Measurements from ENCODE around the gene PINLYP. TPM values are rescaled to one million over a fixed set of nuclear protein-coding genes. Genes with fewer than 3 reads are reported as not detected.

PINLYP gene
- total RNA-seq (2014; rRNA removed; shearing (Covaris generic)), result 2.7 and 3.9 TPM in 2 replicates

DNA sequence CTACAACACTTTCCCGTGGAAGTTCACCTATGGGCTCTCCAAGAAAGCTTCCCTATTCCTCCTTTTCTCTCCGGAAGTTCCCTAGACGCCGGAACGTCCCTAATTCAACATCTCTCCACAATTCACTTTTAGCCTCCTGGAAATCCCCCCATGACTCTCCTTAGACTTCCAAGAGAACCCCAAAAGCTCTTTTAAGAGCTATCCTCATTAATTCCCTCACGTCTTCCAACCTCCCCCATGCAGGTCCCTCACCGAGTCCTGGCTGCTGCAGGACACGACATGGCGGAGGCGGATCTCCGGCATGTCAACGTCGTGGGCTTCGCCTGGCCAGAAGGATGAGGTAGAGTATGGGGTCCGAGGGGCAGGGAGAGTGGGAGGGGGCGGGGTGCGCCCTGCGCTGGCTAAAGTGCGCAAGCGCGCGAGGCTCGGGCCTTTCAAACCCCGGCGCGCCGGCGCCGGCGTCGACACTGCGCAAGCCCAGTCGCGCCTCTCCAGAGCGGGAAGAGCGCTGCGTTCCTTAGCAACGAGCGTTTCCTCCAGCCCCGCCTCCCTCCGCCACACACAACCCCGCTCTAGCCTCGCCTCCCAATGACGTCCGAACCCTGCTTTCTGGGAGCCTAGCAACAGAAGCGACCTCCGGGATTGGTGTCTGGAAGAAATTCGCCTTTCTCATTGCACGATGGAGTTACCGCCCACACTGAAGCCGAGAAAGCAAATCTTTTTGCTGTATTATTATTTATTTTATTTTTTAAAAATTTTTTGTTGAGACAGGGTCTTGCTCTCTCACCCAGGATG, at the start of gene PINLYP, which contains the start of gene XRCC1:
Gene PINLYP (plus strand): TSS at position 646 of the 795 bp plus-strand sequence. CDS start 1,391 bp downstream, outside the sequence.
Gene XRCC1 (minus strand): TSS at position 372 of the 795 bp plus-strand sequence. CDS start 69 bp downstream, at position 303.
- no peaks in the 10 kb centered on the region for H3K27me3 ChIP-seq
- DNase-seq, result peak; percentile 98 to 99
- no peaks in the 10 kb centered on the region for H3K9me3 ChIP-seq (replicated peaks)
- H3K4me3 ChIP-seq, result peak within 1 kb of the TSS; percentile 65
- H3K27ac ChIP-seq, result peak within 1 kb of the TSS; percentile 51
- H3K36me3 ChIP-seq, result no peaks in the 10 kb centered on the region
- H3K4me1 ChIP-seq, result no peaks in the 10 kb centered on the region

DNA sequence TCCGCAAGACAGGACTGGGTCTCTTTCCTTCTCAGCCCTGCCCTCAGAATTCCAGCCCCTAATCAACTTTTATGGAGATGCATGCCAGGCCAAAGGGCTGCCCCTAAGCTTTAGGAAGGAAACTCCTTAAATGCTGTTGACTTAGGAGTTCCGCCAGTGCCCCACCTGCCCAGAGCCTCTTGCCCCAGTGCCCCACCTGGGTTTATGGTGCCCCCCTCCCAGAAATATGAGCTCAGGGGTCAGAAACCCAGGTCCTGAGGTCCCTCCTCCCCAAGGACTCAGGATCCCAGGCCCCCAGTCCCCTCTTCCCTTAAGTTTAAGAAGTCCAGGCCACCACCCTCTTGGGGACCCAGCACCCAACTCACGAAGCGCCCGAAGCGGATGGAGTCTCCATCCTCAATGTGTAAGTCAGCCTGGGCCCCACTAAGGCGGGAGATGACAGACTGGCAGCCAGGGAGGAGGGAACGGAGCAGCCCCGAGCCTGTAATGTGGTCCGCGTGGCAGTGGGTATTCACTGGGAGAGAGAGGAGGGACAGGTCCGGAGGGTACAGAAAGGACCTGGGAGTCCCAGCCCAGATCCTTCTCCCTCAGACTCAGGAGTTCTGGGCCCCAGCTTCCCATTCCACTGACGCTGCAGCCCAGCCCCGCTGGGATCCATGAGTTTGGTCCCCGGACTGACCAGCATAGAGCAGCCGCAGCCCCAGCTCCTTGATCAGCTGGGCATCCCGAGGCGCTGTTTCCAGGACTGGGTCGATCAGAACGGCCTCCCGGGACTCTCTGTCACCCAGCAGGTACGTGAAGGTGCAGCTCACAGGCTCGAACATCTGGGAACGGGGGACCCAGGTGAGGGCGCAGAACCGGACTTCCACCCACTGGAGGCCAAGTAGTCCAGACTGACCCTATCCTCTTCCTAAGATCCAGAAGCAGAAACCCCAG, 49.5 kb upstream of the PINLYP start:
- no peaks in the 10 kb centered on the region for H3K27me3 ChIP-seq
- no peaks in the 10 kb centered on the region for H3K36me3 ChIP-seq
- peak in 1 of 2 experiments; percentile 33 for DNase-seq
- H3K27ac ChIP-seq, result no peak overlapping the region
- H3K9me3 ChIP-seq (replicated peaks), result no peaks in the 10 kb centered on the region
- peak overlapping the region; percentile 74 for H3K4me3 ChIP-seq
- no peaks in the 10 kb centered on the region; the same call in 1 of the 2 replicates for H3K4me1 ChIP-seq

DNA sequence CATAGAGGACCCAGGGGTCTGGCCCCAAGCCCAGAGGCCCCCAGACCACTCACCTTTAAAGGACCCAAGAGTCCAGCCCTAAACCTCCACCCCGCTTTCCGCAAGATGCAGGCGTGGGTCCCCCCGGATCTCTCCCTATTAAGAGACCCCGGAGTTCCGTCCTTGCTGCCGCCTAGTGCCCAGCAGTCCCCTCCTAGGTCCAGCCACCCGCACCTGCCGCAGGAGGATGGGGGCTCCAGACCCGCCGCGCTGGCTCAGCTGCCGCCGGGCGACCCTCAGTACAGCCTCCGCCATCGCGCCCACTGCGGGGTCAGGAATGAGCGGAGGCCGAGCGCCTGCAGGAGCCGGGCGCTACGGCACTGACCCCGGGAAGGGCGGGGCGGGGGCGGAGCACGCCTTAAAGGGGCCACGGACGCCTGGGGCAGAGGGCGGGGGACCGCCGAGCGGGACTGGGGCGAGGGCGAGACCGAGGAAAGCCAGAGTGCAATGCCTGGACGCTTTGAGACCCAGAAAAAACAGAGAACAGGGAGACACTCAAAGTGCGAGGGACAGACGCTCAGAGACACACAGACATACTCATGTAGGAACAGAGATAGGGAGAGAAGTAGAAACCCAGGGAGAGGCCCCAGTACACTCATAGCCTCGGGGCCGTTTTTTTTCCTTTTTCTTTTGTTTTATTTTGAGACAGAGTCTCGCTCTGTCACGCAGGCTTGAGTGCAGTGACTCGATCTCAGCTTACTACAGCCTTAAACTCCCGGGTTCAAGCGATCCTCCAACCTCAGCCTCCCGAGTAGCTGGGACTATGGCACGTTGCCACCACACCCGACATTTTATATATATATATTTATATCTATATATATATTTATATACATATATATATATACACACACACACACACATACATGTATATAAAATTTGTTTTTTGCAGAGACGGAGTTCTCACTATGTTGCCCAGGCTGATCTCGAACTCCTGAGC, 48.4 kb upstream of the PINLYP start, which contains the start of gene ETHE1:
Gene ETHE1 (minus strand): TSS at position 318 of the 976 bp plus-strand sequence. CDS start 24 bp downstream, at position 294.
- H3K27me3 ChIP-seq, result no peaks in the 10 kb centered on the region
- H3K4me1 ChIP-seq, result no peaks in the 10 kb centered on the region; the same call in 1 of the 2 replicates
- no peaks in the 10 kb centered on the region for H3K36me3 ChIP-seq
- H3K9me3 ChIP-seq (replicated peaks), result no peaks in the 10 kb centered on the region
- DNase-seq, result peak; percentile 77 to 79
- H3K4me3 ChIP-seq, result peak within 1 kb of the TSS; percentile 74
- H3K27ac ChIP-seq, result no peak within 1 kb of the TSS

DNA sequence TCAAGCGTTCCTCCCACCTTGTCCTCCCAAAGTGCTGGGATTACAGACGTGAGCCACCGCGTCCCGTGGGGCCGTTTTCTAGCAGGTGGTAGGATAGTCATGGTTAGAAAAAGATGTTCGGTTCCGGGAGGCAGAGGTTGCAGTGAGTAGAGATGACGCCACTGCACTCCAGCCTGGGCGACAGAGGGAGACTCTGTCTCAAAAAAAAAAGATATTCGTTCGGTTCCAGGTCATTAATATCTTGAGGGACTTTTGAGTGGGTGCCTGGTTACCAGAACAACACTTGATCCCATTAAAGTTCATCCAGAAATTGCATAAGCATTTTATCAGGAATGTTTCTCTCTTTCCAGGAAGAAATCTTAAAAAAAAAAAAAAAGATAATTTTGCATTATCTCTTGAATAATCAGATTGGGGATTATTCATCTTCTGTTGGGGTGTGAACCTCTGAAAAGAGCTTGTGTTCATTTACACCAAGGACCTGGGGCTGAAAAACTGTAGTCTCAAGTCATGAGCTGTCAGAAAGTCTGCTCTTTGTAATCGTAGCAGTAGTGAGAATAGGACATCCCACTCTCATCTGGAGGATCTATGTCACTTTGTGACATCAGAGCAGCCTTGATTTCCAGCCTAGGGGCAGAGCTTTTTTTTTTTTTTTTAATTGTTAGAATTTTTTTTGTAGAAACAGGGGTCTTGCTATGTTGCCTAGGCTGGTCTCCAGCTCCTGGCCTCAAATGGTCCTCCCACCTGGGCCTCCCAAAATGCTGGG, 47.6 kb upstream of the PINLYP start:
- Histone ChIP-seq H3K27ac (no peak overlapping the region), H3K9me3 (replicated peaks) (no peaks in the 10 kb centered on the region), H3K4me1 (no peaks in the 10 kb centered on the region; the same call in 1 of the 2 replicates), H3K27me3 (no peaks in the 10 kb centered on the region), H3K4me3 (peak overlapping the region; percentile 74), H3K36me3 (no peaks in the 10 kb centered on the region)
- DNase-seq, result peak; percentile 31 to 52

DNA sequence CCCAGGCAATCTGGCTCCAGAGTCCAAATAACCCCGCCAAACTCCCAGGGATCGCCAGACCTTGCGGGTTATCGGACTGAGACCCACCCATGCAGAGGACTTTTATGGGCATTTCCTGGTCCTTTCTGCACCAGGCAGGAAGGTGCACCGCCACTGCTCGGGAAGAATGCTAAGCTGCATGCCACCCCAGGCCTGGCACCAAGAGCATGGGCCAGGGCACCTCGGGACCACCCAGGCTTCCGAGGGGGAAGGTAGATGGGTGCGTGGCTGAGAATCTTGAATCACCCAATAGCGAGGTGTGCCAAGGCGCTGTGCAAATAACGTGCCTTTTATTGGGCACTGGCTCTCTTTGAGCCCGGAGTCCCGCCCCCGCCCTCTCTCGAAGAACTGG, 43.0 kb upstream of the PINLYP start:
- Histone ChIP-seq H3K9me3 (replicated peaks) (no peaks in the 10 kb centered on the region), H3K4me3 (peak overlapping the region; percentile 41), H3K4me1 (no peaks in the 10 kb centered on the region), H3K27ac (no peak overlapping the region; the same call in 1 of the 2 replicates), H3K27me3 (no peaks in the 10 kb centered on the region), H3K36me3 (peaks cover 6% of the 10 kb centered on the region; the same call in 1 of the 2 replicates)
- DNase-seq, result peak in 1 of 2 experiments; percentile 28

DNA sequence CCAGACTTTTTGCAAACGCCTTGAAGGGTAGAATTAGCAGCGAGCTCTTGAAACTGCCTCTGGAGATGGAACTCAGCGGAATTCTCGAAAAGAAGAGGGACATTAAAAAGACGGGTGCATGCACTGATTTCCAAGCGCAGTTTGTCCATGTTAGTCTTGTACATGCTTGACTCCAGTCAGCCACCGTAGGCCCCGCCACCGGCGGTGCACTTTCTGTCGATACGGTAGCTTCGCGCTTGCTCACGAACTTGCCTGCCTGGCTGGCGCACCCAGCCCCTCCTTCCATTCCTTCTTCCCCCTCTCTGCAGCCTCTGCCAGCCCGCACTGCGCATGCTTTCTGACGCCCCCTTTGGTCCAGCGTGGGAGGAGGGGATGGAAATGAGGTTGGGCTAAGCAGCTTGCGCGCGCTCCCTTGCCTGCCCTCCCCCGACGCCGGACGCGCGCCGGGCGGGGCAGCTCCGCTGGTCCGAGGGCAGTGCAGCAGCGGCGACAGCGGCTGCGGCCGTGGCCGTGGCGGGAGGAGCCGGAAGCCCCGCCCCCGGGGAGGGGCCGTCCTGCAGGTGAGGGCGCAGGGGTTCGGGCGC, 42.5 kb upstream of the PINLYP start, which contains the start of gene ZNF575:
Gene ZNF575 (plus strand): TSS at position 227 of the 584 bp plus-strand sequence. CDS start 1,235 bp downstream, outside the sequence.
- peak; percentile 84 for DNase-seq
- Histone ChIP-seq H3K36me3 (peaks cover 11% of the 10 kb centered on the region), H3K27me3 (no peaks in the 10 kb centered on the region), H3K4me1 (no peaks in the 10 kb centered on the region), H3K4me3 (peak within 1 kb of the TSS; percentile 41), H3K9me3 (replicated peaks) (no peaks in the 10 kb centered on the region), H3K27ac (no peak within 1 kb of the TSS; the same call in 1 of the 2 replicates)

DNA sequence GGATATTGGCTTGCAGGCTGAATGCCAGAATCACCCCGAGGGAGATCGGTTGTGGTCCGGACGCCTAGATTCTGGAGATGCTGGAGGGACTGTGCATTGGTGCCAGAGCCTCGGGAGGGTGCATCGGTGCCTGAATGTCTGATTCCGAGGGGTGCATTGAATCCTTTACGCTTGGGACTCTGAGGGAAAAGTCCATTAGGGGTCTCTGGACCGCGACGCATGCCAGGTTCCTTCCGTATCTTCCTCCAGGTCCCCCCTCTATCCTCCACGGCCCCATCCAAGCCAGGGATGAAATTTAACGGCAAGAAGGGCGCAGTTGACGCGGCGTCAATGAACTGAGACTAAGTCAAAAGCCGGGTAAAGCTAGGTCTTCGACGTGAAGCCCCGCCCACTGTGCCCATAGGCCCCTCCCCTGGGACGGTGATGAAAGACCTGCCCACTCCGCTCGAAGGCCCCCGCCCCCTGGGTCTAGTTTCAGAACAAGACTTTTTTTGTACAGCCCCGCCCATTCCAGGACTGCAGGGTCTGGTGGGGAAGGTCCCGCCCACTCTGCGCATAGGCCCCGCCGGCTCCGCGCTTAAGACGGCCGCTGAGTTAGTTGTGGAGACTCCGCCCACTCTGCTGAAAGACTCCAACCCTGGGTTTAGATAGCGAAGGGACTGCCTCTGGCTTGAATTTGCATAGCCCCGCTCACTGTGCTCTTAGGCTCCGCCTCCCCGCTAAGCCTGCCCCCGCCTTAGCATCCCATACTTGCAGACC, 41.9 kb upstream of the PINLYP start:
- peak; percentile 46 to 53 for DNase-seq
- Histone ChIP-seq H3K36me3 (peaks cover 17% of the 10 kb centered on the region), H3K4me3 (peak overlapping the region; percentile 41), H3K27me3 (no peaks in the 10 kb centered on the region), H3K9me3 (replicated peaks) (peaks cover 4% of the 10 kb centered on the region), H3K27ac (no peak overlapping the region), H3K4me1 (no peaks in the 10 kb centered on the region)

DNA sequence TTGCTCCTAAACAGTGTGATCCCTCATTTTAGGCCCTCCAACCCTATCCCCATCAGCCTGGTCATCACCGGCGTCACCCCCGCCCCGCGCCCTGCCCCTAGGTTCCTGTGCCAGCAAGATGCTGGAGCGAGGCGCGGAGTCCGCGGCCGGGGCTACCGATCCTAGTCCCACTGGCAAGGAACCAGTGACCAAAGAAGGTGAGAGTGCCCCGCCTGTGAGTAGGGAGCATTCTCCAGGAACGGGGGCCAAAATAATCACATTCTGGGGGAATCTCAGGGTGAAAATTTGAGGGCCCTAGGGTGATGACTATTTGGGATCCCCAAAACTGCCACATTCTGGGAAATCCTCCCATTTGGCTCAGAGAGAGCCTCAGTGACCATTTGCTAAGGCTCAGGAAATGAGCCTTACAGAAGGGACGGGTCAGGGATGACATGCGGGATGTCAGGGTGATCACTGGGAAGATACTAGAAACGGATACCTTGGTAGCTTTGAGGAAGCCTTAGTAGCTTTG, 41.2 kb upstream of the PINLYP start:
- no peak for DNase-seq
- Histone ChIP-seq H3K4me1 (no peaks in the 10 kb centered on the region), H3K27ac (no peak overlapping the region), H3K36me3 (peaks cover 24% of the 10 kb centered on the region), H3K27me3 (no peaks in the 10 kb centered on the region), H3K9me3 (replicated peaks) (peaks cover 10% of the 10 kb centered on the region), H3K4me3 (no peak overlapping the region)

DNA sequence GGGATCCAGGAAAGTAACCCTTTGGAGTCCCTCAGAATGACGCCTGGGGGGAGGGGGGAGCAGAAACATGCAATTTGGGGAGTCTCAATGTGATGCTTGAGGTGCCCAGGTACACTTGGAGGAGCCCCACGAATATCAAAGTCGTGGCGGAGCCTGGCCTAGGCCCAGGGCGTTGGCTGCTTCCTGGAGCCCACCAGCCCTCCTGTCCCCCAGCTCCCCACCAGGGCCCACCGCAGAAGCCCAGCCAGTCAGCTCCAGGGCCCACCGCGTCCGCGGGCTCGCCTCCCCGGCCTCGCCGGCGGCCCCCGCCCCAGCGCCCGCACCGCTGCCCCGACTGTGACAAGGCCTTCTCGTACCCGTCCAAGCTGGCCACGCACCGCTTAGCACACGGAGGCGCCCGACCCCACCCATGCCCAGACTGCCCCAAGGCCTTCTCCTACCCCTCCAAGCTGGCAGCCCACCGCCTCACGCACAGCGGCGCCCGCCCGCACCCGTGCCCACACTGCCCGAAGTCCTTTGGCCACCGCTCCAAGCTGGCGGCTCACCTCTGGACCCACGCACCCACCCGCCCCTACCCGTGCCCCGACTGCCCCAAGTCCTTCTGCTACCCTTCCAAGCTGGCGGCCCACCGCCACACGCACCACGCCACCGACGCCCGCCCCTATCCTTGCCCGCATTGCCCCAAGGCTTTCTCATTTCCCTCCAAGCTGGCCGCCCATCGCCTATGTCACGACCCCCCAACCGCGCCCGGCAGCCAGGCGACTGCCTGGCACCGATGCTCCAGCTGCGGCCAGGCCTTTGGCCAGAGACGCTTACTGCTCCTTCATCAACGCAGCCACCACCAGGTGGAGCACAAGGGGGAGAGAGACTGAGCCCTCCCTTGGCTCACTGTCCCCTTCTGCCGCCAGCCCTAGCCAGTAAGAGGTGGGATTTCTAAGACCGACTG, 40.5 kb upstream of the PINLYP start:
- no peak overlapping the region for H3K27ac ChIP-seq

DNA sequence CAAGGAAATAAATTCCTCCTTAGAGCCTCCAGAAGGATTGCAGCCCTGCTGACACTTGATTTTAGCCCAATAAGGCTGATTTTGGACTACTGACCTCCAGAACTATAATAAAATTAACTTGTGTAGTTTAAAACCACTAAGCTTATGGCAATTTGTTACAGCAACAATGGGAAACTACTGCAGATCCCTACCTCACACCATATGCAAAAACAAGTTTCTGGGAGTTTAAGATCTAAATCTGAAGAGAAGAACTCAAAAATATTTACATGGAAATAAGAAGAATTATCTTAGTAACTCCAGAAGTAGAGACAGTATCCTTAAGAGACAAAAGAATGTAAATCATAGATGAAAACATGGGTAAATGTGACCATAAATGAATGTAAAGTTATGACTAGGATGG, 36.7 kb upstream of the PINLYP start:
- Histone ChIP-seq H3K36me3 (peaks cover 56% of the 10 kb centered on the region), H3K4me3 (no peak overlapping the region), H3K9me3 (replicated peaks) (peaks cover 10% of the 10 kb centered on the region), H3K27ac (no peak overlapping the region), H3K27me3 (no peaks in the 10 kb centered on the region), H3K4me1 (no peaks in the 10 kb centered on the region)
- DNase-seq, result no peak

More for the DNA sequence above, 40.5 kb upstream of the PINLYP start:
- no peaks in the 10 kb centered on the region for H3K4me1 ChIP-seq
- peaks cover 28% of the 10 kb centered on the region for H3K36me3 ChIP-seq
- H3K9me3 ChIP-seq (replicated peaks), result peaks cover 10% of the 10 kb centered on the region
- DNase-seq, result peak in 1 of 2 experiments; percentile 30
- no peak overlapping the region for H3K4me3 ChIP-seq
- H3K27me3 ChIP-seq, result no peaks in the 10 kb centered on the region

DNA sequence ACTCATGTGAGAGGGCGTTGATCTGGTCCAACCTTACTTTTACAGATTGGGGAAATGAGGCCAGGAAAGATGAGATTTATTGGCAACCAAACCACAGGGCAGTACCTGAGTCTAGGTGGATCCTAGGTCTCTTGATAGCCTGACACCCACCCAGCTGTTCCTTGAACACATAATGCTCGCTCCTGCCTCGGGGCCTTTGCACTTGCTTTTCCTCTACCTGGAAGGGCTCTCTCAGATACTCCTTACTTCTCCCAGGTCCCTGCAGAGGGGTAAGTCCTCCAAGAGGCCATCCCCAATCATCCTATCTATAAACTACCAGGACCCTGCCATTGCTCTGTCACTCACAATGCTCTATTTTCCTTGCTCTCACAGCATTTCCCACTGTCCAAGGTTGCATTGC, 35.2 kb upstream of the PINLYP start:
- Histone ChIP-seq H3K27me3 (no peaks in the 10 kb centered on the region), H3K9me3 (replicated peaks) (peaks cover 10% of the 10 kb centered on the region), H3K4me1 (no peaks in the 10 kb centered on the region), H3K36me3 (peaks cover 61% of the 10 kb centered on the region), H3K27ac (no peak overlapping the region), H3K4me3 (no peak overlapping the region)
- no peak for DNase-seq

Data from SJCRH30 (cell line).